NCI-H460 (cell line): ENCODE measurements around the gene SH3RF3. TPM values are rescaled to one million over a fixed set of nuclear protein-coding genes. Genes with fewer than 3 reads are reported as not detected.

Source experiments
- DNase-seq: peaks from one replicate; pipeline ENCODE4 v3.0.0-alpha.2; 2016; ENCODE audit warnings: low read depth; ENCODE audit errors: extremely low read depth
- total RNA-seq: library from RNA; depleted of rRNA; stranded (reverse); fragments of >200 nt; shearing (Covaris generic); gene quantifications from 2 replicates; pipeline ENCODE4 v1.2.3, GENCODE V29; 2014

The SH3RF3 gene
- total RNA-seq, 1 experiment from 2014 or later = 0.32 TPM

GRCh38 chr2:109438773-109439389 is 309.9 kb downstream of the SH3RF3 start:
- DNase-seq = peak; percentile 24

GRCh38 chr2:109439390-109439786 is 310.4 kb downstream of the SH3RF3 start:
- DNase-seq = no peak

- DNase-seq = no peak
These were observed 311.0 kb downstream of the SH3RF3 start for GRCh38 chr2:109439986-109440385.

- no peak for DNase-seq
These were observed 311.6 kb downstream of the SH3RF3 start for GRCh38 chr2:109440499-109441156.

- DNase-seq = no peak
These were observed 313.8 kb downstream of the SH3RF3 start for GRCh38 chr2:109442715-109443319.

GRCh38 chr2:109444916-109445315 is 315.9 kb downstream of the SH3RF3 start:
- DNase-seq = no peak

- DNase-seq = no peak
These were observed 317.5 kb downstream of the SH3RF3 start for GRCh38 chr2:109446278-109447131.

- DNase-seq = no peak
These were observed 318.3 kb downstream of the SH3RF3 start for GRCh38 chr2:109447251-109447661.

- no peak for DNase-seq
These were observed 318.8 kb downstream of the SH3RF3 start for GRCh38 chr2:109447776-109448175.

- DNase-seq = no peak
These were observed 319.2 kb downstream of the SH3RF3 start for GRCh38 chr2:109448207-109448606.

- DNase-seq = no peak
These were observed 320.2 kb downstream of the SH3RF3 start for GRCh38 chr2:109448946-109449788.

GRCh38 chr2:109450574-109451273 is 321.7 kb downstream of the SH3RF3 start:
- no peak for DNase-seq

GRCh38 chr2:109451671-109452070 is 322.7 kb downstream of the SH3RF3 start:
- DNase-seq = no peak

- no peak for DNase-seq
These were observed 323.6 kb downstream of the SH3RF3 start for GRCh38 chr2:109452318-109453305.

GRCh38 chr2:109453371-109453995 is 324.5 kb downstream of the SH3RF3 start:
- no peak for DNase-seq

- no peak for DNase-seq
These were observed 325.3 kb downstream of the SH3RF3 start for GRCh38 chr2:109454304-109454703.

GRCh38 chr2:109454765-109455394 is 325.9 kb downstream of the SH3RF3 start:
- DNase-seq = no peak
